Epithelial cell of prostate (primary cell): ENCODE measurements around the gene ATP11A.
"Not testable (repeated sequence)": the region's sequence is repeated elsewhere in the genome, so short reads cannot be mapped to it uniquely, and the experiment has no call there.

Source experiments
- DNase-seq: peaks from one replicate; pipeline ENCODE4 v3.0.0-alpha.2; 2011; ENCODE audit warnings: low read depth, low spot score
- H3K27ac ChIP-seq: fragments of 450-650 bp; 2 replicates; pipeline ENCODE4 v1.5.1; 2017; ENCODE audit warnings: mild to moderate bottlenecking

ATP11A gene

GRCh38 chr13:112784811-112785482 is 95.1 kb downstream of the ATP11A start:
- no peak overlapping the region for H3K27ac ChIP-seq
- no peak for DNase-seq

GRCh38 chr13:112785483-112785856 is 95.6 kb downstream of the ATP11A start:
- H3K27ac ChIP-seq: no peak overlapping the region
- no peak for DNase-seq

- not testable (repeated sequence) for H3K27ac ChIP-seq, DNase-seq
Measured at GRCh38 chr13:112786810-112787209, 97.0 kb downstream of the ATP11A start.

- DNase-seq: no peak
- no peak overlapping the region for H3K27ac ChIP-seq
Measured at GRCh38 chr13:112790735-112791641, 101.2 kb downstream of the ATP11A start.

GRCh38 chr13:112791663-112792440 is 102.0 kb downstream of the ATP11A start:
- no peak for DNase-seq
- H3K27ac ChIP-seq: no peak overlapping the region

GRCh38 chr13:112792511-112792910 is 102.7 kb downstream of the ATP11A start:
- DNase-seq: no peak
- no peak overlapping the region for H3K27ac ChIP-seq

GRCh38 chr13:112793545-112794445 is 104.0 kb downstream of the ATP11A start:
- DNase-seq: no peak

GRCh38 chr13:112795277-112795676 is 105.4 kb downstream of the ATP11A start:
- no peak for DNase-seq
- H3K27ac ChIP-seq: no peak overlapping the region

More at GRCh38 chr13:112793545-112794445, 104.0 kb downstream of the ATP11A start:
- no peak overlapping the region for H3K27ac ChIP-seq

- DNase-seq: no peak
Measured at GRCh38 chr13:112796190-112796915, 106.5 kb downstream of the ATP11A start.

GRCh38 chr13:112799394-112799793 is 109.6 kb downstream of the ATP11A start:
- no peak for DNase-seq
- H3K27ac ChIP-seq: no peak overlapping the region

More at GRCh38 chr13:112796190-112796915, 106.5 kb downstream of the ATP11A start:
- no peak overlapping the region for H3K27ac ChIP-seq

GRCh38 chr13:112800057-112800456 is 110.2 kb downstream of the ATP11A start:
- no peak for DNase-seq
- no peak overlapping the region for H3K27ac ChIP-seq

- H3K27ac ChIP-seq, DNase-seq: not testable (repeated sequence)
Measured at GRCh38 chr13:112800807-112801206, 111.0 kb downstream of the ATP11A start.

- no peak for DNase-seq
- no peak overlapping the region for H3K27ac ChIP-seq
Measured at GRCh38 chr13:112802802-112803195, 113.0 kb downstream of the ATP11A start.

- no peak for DNase-seq
- H3K27ac ChIP-seq: no peak overlapping the region
Measured at GRCh38 chr13:112803422-112803821, 113.6 kb downstream of the ATP11A start.

- no peak for DNase-seq
- no peak overlapping the region for H3K27ac ChIP-seq
Measured at GRCh38 chr13:112804374-112804773, 114.5 kb downstream of the ATP11A start.

GRCh38 chr13:112806739-112807652 is 117.2 kb downstream of the ATP11A start:
- DNase-seq: no peak

GRCh38 chr13:112807653-112808376 is 118.0 kb downstream of the ATP11A start:
- DNase-seq: no peak
- no peak overlapping the region for H3K27ac ChIP-seq

More at GRCh38 chr13:112806739-112807652, 117.2 kb downstream of the ATP11A start:
- no peak overlapping the region for H3K27ac ChIP-seq
